K562 (cell line): ENCODE results near the gene VIPR2. TPM values are rescaled to one million over a fixed set of nuclear protein-coding genes. Genes with fewer than 3 reads are reported as not detected.

ENCODE experiments used
- ATAC-seq: fragments of 200-7000 bp; cut with Tn5 transposase; 3 replicates; pipeline ENCODE4 v1.9.1; 2020; ENCODE audit warnings: moderate library complexity
- BruUV-seq: library from RNA; stranded (reverse); fragments of 400-500 nt; replicated peaks from 2 replicates; lab custom pipeline; 2021; lab: Mats Ljungman, UMichigan
- CTCF ChIA-PET: fragments of 300-600 bp; formaldehyde crosslinking; extraction: SDS; loops from one replicate; lab custom pipeline; 2021; ENCODE audit warnings: low intra/inter-chr PET ratio; lab: Yijun Ruan, JAX
- POLR2A ChIA-PET: fragments of 300-600, 350-650 bp; sonication (Branson Sonifier 250); formaldehyde crosslinking; extraction: SDS; loops from one replicate; lab custom pipeline; 2021; ENCODE audit warnings: antibody characterized with exemption, inconsistent platforms; lab: Yijun Ruan, JAX
- DNase-seq, 4 experiments: peaks; one replicate each; pipeline versions ENCODE4 v3.0.0 to v3.0.0-alpha.2; 2011 to 2018; ENCODE audit warnings: low spot score in 3 of 4, mixed read lengths in 3 of 4; ENCODE audit errors: extremely low read depth in 1 of 4
- FAIRE-seq: peaks from 2 replicates; lab custom pipeline; 2011; peaks lifted over from hg19 to GRCh38; lab: Jason Lieb, UNC
- H2AFZ ChIP-seq: 2 replicates; pipeline ENCODE4 v1.6.0; 2011; ENCODE audit warnings: low read depth, low read length, control low read depth, inconsistent platforms
- H3K27ac ChIP-seq: fragments of 200-600 bp; 3 replicates; pipeline ENCODE4 v1.8.0; 2011; ENCODE audit warnings: low read depth, mild to moderate bottlenecking, control low read depth, inconsistent platforms, low read length, moderate library complexity, mixed read lengths; ENCODE audit errors: extremely low read depth
- H3K27me3 ChIP-seq, 2 experiments: fragments of 300-600 bp in 1 of 2; 2 replicates in 1 of 2; 3 replicates in 1 of 2; pipeline versions ENCODE4 v1.6.0 to v1.8.0; 2011; ENCODE audit warnings: inconsistent platforms in 2 of 2, low read length in 2 of 2, mild to moderate bottlenecking in 1 of 2, mixed read lengths in 1 of 2, moderate library complexity in 1 of 2; ENCODE audit not compliant: control insufficient read depth in 2 of 2, insufficient read depth in 2 of 2
- H3K36me3 ChIP-seq: fragments of 300-600 bp; 3 replicates; pipeline ENCODE4 v1.8.0; 2011; ENCODE audit warnings: mild to moderate bottlenecking, low read length, inconsistent platforms; ENCODE audit not compliant: control insufficient read depth, insufficient read depth
- H3K4me1 ChIP-seq, 2 experiments: fragments of 200-600 bp in 1 of 2; replicated peaks in 1 of 2; 2 replicates in 1 of 2; 3 replicates in 1 of 2; pipeline versions ENCODE4 v1.5.1 to v1.8.0; 2011; ENCODE audit warnings: inconsistent platforms in 2 of 2, low read length in 2 of 2, mild to moderate bottlenecking in 1 of 2, mixed read lengths in 1 of 2, moderate library complexity in 1 of 2; ENCODE audit not compliant: control insufficient read depth in 2 of 2, insufficient read depth in 2 of 2
- H3K4me2 ChIP-seq: 2 replicates; pipeline ENCODE4 v1.6.1; 2011; ENCODE audit warnings: low read length, control low read depth, inconsistent platforms, mixed read lengths; ENCODE audit not compliant: insufficient read depth
- H3K4me3 ChIP-seq: fragments of 200-600 bp; sonication (generic), shearing (Covaris generic); 2 replicates; pipeline ENCODE4 v1.5.1; 2016; ENCODE audit warnings: control low read depth, inconsistent platforms
- H3K79me2 ChIP-seq: fragments of 200-600 bp; 3 replicates; pipeline ENCODE4 v1.8.0; 2011; ENCODE audit warnings: low read length, inconsistent platforms; ENCODE audit not compliant: control insufficient read depth, insufficient read depth
- H3K9ac ChIP-seq, 2 experiments: 2 replicates each; pipeline versions ENCODE4 v1.6.0 to v1.6.1; 2011; ENCODE audit warnings: low read depth in 2 of 2, low read length in 2 of 2, control low read depth in 1 of 2, inconsistent platforms in 1 of 2, mild to moderate bottlenecking in 1 of 2, mixed read lengths in 1 of 2; ENCODE audit not compliant: insufficient read depth in 1 of 2
- H3K9me1 ChIP-seq: one replicate; pipeline ENCODE4 v1.6.0; 2011; ENCODE audit warnings: inconsistent platforms, mild to moderate bottlenecking, low read length, moderate library complexity; ENCODE audit not compliant: control insufficient read depth, insufficient read depth
- H3K9me3 ChIP-seq: replicated peaks from 2 replicates; pipeline ENCODE4 v1.5.1; 2011; ENCODE audit warnings: low read depth, low read length, inconsistent platforms; ENCODE audit not compliant: control insufficient read depth, insufficient read depth
- H4K20me1 ChIP-seq: replicated peaks from 2 replicates; pipeline ENCODE4 v1.6.1; 2011; ENCODE audit warnings: low read length, inconsistent platforms, mixed read lengths; ENCODE audit not compliant: control insufficient read depth, insufficient read depth
- BHLHE40 ChIP-seq: IDR thresholded peaks from 2 replicates; pipeline ENCODE4 v1.6.1; 2011; ENCODE audit warnings: low read length, improper control_type of control experiment
- MGA ChIP-seq: fragments of 450-650 bp; IDR thresholded peaks from 2 replicates; pipeline ENCODE4 v1.6.1; 2016; ENCODE audit warnings: mild to moderate bottlenecking, moderate library complexity
- PURB ChIP-seq: sonication (generic); formaldehyde crosslinking; IDR thresholded peaks from 2 replicates; pipeline ENCODE4 v1.9.0; 2021; ENCODE audit warnings: low read depth, mild to moderate bottlenecking, missing genetic modification reagents
- ZNF707 ChIP-seq: fragments of 250-450 bp; sonication (Bioruptor Pico); conservative IDR thresholded peaks from 2 replicates; pipeline ENCODE4 v1.8.0; 2022; ENCODE audit warnings: inconsistent platforms, mild to moderate bottlenecking, moderate library complexity
- WGBS: fragments of 100-300 bp; shearing (Covaris generic); methylation state at CpG from one replicate; pipeline ENCODE4 v1.1.6; 2016; ENCODE audit warnings: low coverage, mixed read lengths; ENCODE audit not compliant: insufficient coverage; ENCODE audit errors: missing lambda C conversion rate; 5-methylcytosine and 5-hydroxymethylcytosine counted together
- in situ Hi-C: fragments of 300-500 bp; cut with MboI; formaldehyde crosslinking; loops from 4 replicates; pipeline ENCODE4 v1.15.0; 2018; ENCODE audit warnings: inconsistent platforms, mixed read lengths
- intact Hi-C: fragments of 100-400 bp; cut with micrococcal nuclease; formaldehyde crosslinking; loops from 2 replicates; pipeline ENCODE4 v1.14.2; 2022
- polyA plus RNA-seq, 8 experiments: library from polyadenylated mRNA; depleted of rRNA in 4 of 8; stranded (reverse) in 5 of 8; unstranded in 3 of 8; fragments of >200 nt; fragmentation: Nextera tagmentation in 2 of 8; fragmentation: Illumina TruSeq in 1 of 8; extraction: Ambion mirVana in 2 of 8; extraction: Trizol in 1 of 8; gene quantifications; 2 replicates each; pipeline versions ENCODE4 v1.2.1 to v1.2.3, GENCODE V29; 2011 to 2014; ENCODE audit warnings: inconsistent platforms in 1 of 8, missing spikeins in 1 of 8
- total RNA-seq, 7 experiments: library from RNA; depleted of rRNA in 6 of 7; stranded (reverse); fragments of >200 nt in 6 of 7; fragmentation: Illumina TruSeq in 2 of 7; extraction: Trizol in 2 of 7; gene quantifications; 2 replicates each; pipeline versions ENCODE4 v1.2.1 to v1.2.3, GENCODE V29; 2011 to 2021; ENCODE audit warnings: low replicate concordance in 1 of 7

Gene VIPR2
- total and polyA plus RNA-seq, 9 of the 15 experiments (the other 6 are each of a cell fraction or from before 2014, with no cell fraction given) = 0.04 TPM; not detected in 8

GRCh38 chr7:159191236-159191635 is 46.6 kb upstream of the VIPR2 start:
- ChIA-PET POLR2A (interaction anchor here (0.7 to 1.5 kb wide), 3 partner anchors 10 to 31 kb away, joined by 3 to 5 read pairs (median 4); no protein-coding TSS in a partner anchor), CTCF (no interaction called here)
- Histone ChIP-seq H3K27ac (no peak overlapping the region), H4K20me1 (no peaks in the 10 kb centered on the region), H3K36me3 (no peaks in the 10 kb centered on the region), H2AFZ (peak overlapping the region; percentile 35), H3K9ac (no peak overlapping the region), H3K4me3 (no peak overlapping the region), H3K9me3 (0 out of 2 replicates have a peak, but pooled peaks cover 8% of the 10 kb centered on the region), H3K4me2 (no peak overlapping the region; the same call in 1 of the 2 replicates), H3K79me2 (no peaks in the 10 kb centered on the region), H3K27me3 (peaks cover 0 to 7% of the 10 kb centered on the region in 2 experiments; a peak in 1 of 5 replicates), H3K9me1 (no peaks in the 10 kb centered on the region), H3K4me1 (peaks cover 3 to 8% of the 10 kb centered on the region in 2 experiments; a peak in 4 of 5 replicates)
- DNase-seq (no peak), ATAC-seq (peak; percentile 40), FAIRE-seq (no peak)
- intact Hi-C loops (no loop called here), in situ Hi-C loops (no loop called here)
- peak; percentile 74 for TF ChIP-seq BHLHE40
- no peak for TF ChIP-seq PURB (CRISPR knock-in tag)
- peak; percentile 37 for TF ChIP-seq MGA
- no peak for TF ChIP-seq ZNF707 (CRISPR knock-in tag)
- BruUV-seq = no TSS peak
- 20% methylated on average over 11 of the region's 11 CpGs for WGBS
